NCI-H2196 (cell line): Measurements from ENCODE around the gene SAP30BP.

Experiments
- DNase-seq: peaks from one replicate; lab custom pipeline; 2025; ENCODE audit not compliant: unreplicated experiment; lab: John Stamatoyannopoulos, UW

The SAP30BP gene

DNA sequence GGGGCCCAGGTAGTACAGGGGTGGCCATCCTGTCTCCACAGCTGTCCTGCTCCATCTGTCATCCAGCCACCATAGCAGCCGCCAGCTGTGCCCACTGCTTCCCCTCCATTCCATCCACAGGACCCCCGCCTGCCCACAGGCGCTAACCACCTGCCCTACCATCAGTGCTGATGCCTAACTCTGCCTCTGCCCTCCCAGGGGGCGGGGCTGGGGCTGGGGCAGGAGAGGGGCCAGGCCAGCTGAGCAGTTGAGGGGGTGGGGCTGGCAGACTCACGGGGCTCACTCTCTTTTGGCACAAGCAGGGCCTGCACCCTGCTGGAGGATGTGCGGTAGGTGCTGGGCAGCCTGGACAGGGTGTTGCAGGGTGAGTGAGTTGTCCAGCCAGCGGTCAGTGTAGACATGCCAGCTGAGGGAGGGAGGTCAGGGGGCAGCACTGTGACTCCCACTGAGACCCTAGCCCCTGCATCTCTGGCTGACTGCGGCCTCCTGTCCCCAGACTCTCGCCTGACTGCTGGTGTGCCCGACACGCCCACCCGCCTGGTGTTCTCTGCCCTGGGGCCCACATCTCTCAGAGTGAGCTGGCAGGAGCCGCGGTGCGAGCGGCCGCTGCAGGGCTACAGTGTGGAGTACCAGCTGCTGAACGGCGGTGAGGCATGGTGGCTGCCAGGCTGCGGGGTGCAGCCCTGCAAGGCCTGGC is 88.2 kb downstream of the SAP30BP start:
- DNase-seq = no peak

DNA sequence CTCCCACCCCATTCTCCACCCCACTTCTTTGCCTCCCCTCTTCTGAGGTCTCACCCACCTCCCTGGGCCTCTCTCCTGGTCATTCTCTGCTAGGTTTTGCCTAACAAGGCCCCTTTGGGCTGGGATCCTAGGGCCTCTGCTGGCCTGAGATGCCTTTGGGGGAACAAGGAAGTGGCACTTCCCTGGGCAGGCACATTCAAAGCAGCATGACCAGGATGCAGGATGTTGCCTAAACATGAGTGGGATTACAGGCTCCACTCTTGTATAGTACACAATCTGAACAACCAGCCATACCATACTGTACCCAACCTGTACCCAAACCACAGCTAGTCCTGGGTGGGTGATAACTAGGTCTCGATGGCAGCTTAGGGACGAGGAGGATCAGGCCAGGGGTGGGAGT is 88.9 kb downstream of the SAP30BP start:
- no peak for DNase-seq

DNA sequence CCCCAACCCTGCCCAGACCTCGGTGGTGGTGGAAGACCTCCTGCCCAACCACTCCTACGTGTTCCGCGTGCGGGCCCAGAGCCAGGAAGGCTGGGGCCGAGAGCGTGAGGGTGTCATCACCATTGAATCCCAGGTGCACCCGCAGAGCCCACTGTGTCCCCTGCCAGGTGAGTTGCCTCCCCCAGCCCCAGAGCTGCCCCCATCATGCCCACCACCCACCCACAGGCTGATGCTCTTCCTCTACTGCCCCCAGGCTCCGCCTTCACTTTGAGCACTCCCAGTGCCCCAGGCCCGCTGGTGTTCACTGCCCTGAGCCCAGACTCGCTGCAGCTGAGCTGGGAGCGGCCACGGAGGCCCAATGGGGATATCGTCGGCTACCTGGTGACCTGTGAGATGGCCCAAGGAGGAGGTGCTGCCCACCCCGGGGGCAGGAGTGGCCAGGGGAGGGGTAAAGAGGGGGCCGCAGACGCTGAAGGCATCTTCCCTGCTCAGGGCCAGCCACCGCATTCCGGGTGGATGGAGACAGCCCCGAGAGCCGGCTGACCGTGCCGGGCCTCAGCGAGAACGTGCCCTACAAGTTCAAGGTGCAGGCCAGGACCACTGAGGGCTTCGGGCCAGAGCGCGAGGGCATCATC is 89.4 kb downstream of the SAP30BP start:
- DNase-seq = no peak

DNA sequence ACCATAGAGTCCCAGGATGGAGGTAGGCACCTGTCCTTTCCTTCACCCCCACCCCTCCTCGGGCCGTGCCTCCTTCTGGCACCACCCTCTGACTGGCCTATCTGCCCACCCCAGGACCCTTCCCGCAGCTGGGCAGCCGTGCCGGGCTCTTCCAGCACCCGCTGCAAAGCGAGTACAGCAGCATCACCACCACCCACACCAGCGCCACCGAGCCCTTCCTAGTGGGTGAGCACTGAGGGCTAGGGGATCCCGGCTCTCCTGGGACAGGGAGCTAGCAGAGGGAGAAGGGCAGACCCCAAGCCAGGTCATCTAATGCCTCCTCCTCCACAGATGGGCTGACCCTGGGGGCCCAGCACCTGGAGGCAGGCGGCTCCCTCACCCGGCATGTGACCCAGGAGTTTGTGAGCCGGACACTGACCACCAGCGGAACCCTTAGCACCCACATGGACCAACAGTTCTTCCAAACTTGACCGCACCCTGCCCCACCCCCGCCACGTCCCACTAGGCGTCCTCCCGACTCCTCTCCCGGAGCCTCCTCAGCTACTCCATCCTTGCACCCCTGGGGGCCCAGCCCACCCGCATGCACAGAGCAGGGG is 90.0 kb downstream of the SAP30BP start:
- no peak for DNase-seq
